ENCODE measurements around the gene CCDC30. TPM values are rescaled to one million over a fixed set of nuclear protein-coding genes. Genes with fewer than 3 reads are reported as not detected.

The CCDC30 gene
- total RNA-seq, 1 donor from 2014 or later = 4.1 TPM

GRCh38 chr1:42424201-42424600, 38.9 kb upstream of the CCDC30 start:
- DNase-seq (ENCODE audit: extremely low spot score, unreplicated experiment) = no peak
- H3K9me3 Mint-ChIP-seq (ENCODE audit: unreplicated experiment) = no peaks in the 10 kb centered on the region
- TF ChIP-seq CTCF (IDR thresholded peaks at IDR 0.05) = no peak
- H3K27me3 Mint-ChIP-seq (ENCODE audit: unreplicated experiment) = peaks cover 32% of the 10 kb centered on the region
- H3K4me1 Mint-ChIP-seq (ENCODE audit: unreplicated experiment) = no peaks in the 10 kb centered on the region
- H3K27ac Mint-ChIP-seq (ENCODE audit: unreplicated experiment) = no peak overlapping the region
- no peak overlapping the region for H3K4me3 Mint-ChIP-seq (ENCODE audit: unreplicated experiment)
- no peaks in the 10 kb centered on the region for H3K36me3 Mint-ChIP-seq (ENCODE audit: unreplicated experiment)

GRCh38 chr1:42427240-42427639, 35.8 kb upstream of the CCDC30 start:
- H3K4me1 Mint-ChIP-seq (ENCODE audit: unreplicated experiment) = no peaks in the 10 kb centered on the region
- no peak for TF ChIP-seq CTCF (IDR thresholded peaks at IDR 0.05)

GRCh38 chr1:42429603-42430002, 33.5 kb upstream of the CCDC30 start:
- TF ChIP-seq CTCF (IDR thresholded peaks at IDR 0.05) = no peak
- H3K27ac Mint-ChIP-seq (ENCODE audit: unreplicated experiment) = no peak overlapping the region
- no peak for DNase-seq (ENCODE audit: extremely low spot score, unreplicated experiment)
- no peaks in the 10 kb centered on the region for H3K4me1 Mint-ChIP-seq (ENCODE audit: unreplicated experiment)
- H3K4me3 Mint-ChIP-seq (ENCODE audit: unreplicated experiment) = no peak overlapping the region
- peaks cover 21% of the 10 kb centered on the region for H3K27me3 Mint-ChIP-seq (ENCODE audit: unreplicated experiment)
- H3K36me3 Mint-ChIP-seq (ENCODE audit: unreplicated experiment) = no peaks in the 10 kb centered on the region
- H3K9me3 Mint-ChIP-seq (ENCODE audit: unreplicated experiment) = no peaks in the 10 kb centered on the region

More at GRCh38 chr1:42427240-42427639, 35.8 kb upstream of the CCDC30 start:
- Mint-ChIP-seq H3K27ac (ENCODE audit: unreplicated experiment) (no peak overlapping the region), H3K9me3 (ENCODE audit: unreplicated experiment) (no peaks in the 10 kb centered on the region), H3K4me3 (ENCODE audit: unreplicated experiment) (no peak overlapping the region), H3K27me3 (ENCODE audit: unreplicated experiment) (peaks cover 23% of the 10 kb centered on the region), H3K36me3 (ENCODE audit: unreplicated experiment) (no peaks in the 10 kb centered on the region)
- no peak for DNase-seq (ENCODE audit: extremely low spot score, unreplicated experiment)

- H3K9me3 Mint-ChIP-seq (ENCODE audit: unreplicated experiment) = no peaks in the 10 kb centered on the region
- no peak for DNase-seq (ENCODE audit: extremely low spot score, unreplicated experiment)
Observed at GRCh38 chr1:42430286-42431135, 32.6 kb upstream of the CCDC30 start.

More at GRCh38 chr1:42430286-42431135, 32.6 kb upstream of the CCDC30 start:
- H3K4me3 Mint-ChIP-seq (ENCODE audit: unreplicated experiment) = no peak overlapping the region
- H3K36me3 Mint-ChIP-seq (ENCODE audit: unreplicated experiment) = no peaks in the 10 kb centered on the region
- peaks cover 18% of the 10 kb centered on the region for H3K27me3 Mint-ChIP-seq (ENCODE audit: unreplicated experiment)
- no peaks in the 10 kb centered on the region for H3K4me1 Mint-ChIP-seq (ENCODE audit: unreplicated experiment)
- no peak overlapping the region for H3K27ac Mint-ChIP-seq (ENCODE audit: unreplicated experiment)
- no peak for TF ChIP-seq CTCF (IDR thresholded peaks at IDR 0.05)

Data from osteocyte (in vitro differentiated cells).